Kidney epithelial cell (primary cell): ENCODE measurements around the gene TBC1D22B. TPM values are rescaled to one million over a fixed set of nuclear protein-coding genes. Genes with fewer than 3 reads are reported as not detected.

ENCODE experiments used
- DNase-seq: peaks from one replicate; pipeline ENCODE4 v3.0.0-alpha.2; 2010; ENCODE audit warnings: low read depth
- H3K27me3 ChIP-seq: 2 replicates; pipeline ENCODE4 v1.6.0; 2011; ENCODE audit warnings: low read length; ENCODE audit not compliant: control insufficient read depth, insufficient read depth
- H3K36me3 ChIP-seq: 2 replicates; pipeline ENCODE4 v1.5.1; 2011; ENCODE audit warnings: low read length; ENCODE audit not compliant: control insufficient read depth, insufficient read depth
- H3K4me3 ChIP-seq: 2 replicates; pipeline ENCODE4 v1.5.1; 2011; ENCODE audit warnings: low read depth, mild to moderate bottlenecking, control low read depth, low read length
- total RNA-seq: library from RNA; depleted of rRNA; stranded (reverse); fragments of >200 nt; gene quantifications from 2 replicates; pipeline ENCODE4 v1.2.3, GENCODE V29; 2015
- TF ChIP-seq, protein P1 (sequence below): IDR thresholded peaks from 2 replicates; pipeline ENCODE4 v1.5.1; 2011; ENCODE audit warnings: mild to moderate bottlenecking, moderate library complexity, low read length, control low read depth, inconsistent platforms; ENCODE audit not compliant: insufficient read depth, poor library complexity, severe bottlenecking

TBC1D22B gene
- total RNA-seq, 1 donor from 2014 or later = 12.7 TPM

DNA sequence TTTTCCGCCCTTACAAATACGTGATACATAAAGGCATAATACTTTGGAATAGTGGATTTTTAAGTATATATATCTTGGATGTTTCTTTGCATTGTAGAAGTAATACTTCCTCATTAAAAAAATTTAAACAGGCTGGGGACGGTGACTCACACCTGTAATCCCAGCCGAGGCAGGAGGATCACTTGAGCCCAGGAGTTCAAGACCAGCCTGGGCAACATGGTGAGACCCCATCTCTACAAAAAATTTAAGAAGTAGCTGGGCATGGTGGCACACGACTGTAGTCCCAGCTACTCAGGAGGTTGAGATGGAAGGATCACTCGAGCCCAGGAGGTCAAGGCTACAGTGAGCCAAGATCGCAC, 57.6 kb downstream of the TBC1D22B start:
- Histone ChIP-seq H3K4me3 (no peak overlapping the region), H3K36me3 (peaks cover 5% of the 10 kb centered on the region), H3K27me3 (no peaks in the 10 kb centered on the region)
- no peak for DNase-seq
- TF ChIP-seq, protein P1, sequence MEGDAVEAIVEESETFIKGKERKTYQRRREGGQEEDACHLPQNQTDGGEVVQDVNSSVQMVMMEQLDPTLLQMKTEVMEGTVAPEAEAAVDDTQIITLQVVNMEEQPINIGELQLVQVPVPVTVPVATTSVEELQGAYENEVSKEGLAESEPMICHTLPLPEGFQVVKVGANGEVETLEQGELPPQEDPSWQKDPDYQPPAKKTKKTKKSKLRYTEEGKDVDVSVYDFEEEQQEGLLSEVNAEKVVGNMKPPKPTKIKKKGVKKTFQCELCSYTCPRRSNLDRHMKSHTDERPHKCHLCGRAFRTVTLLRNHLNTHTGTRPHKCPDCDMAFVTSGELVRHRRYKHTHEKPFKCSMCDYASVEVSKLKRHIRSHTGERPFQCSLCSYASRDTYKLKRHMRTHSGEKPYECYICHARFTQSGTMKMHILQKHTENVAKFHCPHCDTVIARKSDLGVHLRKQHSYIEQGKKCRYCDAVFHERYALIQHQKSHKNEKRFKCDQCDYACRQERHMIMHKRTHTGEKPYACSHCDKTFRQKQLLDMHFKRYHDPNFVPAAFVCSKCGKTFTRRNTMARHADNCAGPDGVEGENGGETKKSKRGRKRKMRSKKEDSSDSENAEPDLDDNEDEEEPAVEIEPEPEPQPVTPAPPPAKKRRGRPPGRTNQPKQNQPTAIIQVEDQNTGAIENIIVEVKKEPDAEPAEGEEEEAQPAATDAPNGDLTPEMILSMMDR = no peak

DNA sequence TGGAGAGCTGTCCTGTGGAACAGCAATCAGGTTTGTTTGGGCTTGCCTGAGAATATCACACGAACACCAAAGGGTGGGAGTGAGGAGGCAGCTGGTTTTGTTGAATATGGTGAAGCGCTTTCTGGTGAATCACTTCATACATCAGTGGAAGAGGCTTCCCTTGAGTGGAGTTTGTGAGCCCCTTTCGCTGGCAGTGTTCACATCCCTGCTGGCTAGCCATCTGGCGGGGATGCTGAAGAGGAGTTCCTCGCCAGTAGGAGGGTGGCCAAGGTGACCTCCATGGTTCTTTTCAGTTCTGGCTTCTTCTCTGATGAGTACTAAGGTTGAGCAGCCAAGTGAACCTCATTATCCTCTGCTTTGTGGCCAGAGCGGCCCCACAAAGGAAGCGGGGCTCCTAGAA, 58.5 kb downstream of the TBC1D22B start:
- no peak for DNase-seq
- Histone ChIP-seq H3K27me3 (no peaks in the 10 kb centered on the region), H3K4me3 (no peak overlapping the region), H3K36me3 (peaks cover 5% of the 10 kb centered on the region)
- TF ChIP-seq, protein P1 = no peak

DNA sequence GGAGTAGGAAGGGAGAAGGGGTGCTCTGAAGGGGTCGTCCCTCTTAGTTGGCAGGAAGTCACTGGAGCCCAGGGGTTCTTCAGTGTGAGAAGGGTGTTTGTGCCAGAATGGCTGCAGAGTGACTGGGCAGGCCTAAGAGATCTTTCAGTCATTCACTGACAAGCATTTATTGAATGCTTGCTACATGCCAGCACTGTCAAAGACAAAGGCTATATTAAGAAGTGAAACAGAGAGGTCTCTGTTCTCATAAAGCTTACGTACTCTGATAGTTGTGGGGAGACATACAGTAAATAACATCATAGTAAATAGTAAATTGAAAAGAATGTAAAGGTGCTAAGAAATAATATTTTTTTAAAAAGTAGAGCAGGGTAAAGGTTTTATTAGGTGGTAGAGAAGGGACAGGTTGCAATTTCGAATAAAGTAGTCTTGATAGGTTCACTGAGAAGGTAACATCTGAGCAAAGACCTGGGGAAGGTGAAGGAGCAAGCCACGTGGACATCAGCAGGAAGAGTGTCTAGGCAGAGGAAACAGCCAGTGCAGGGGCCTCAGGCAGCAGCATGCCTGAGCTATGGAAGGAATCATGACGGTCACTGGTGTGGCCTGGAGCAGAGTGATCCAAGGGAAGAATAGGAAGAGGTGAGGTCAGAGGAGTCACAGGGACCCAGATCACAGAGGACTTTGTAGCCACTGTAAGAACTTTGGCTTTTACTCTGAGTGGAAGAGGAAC, 59.9 kb downstream of the TBC1D22B start:
- Histone ChIP-seq H3K4me3 (no peak overlapping the region), H3K27me3 (no peaks in the 10 kb centered on the region), H3K36me3 (peaks cover 5% of the 10 kb centered on the region)
- TF ChIP-seq, protein P1 = no peak
- no peak for DNase-seq

DNA sequence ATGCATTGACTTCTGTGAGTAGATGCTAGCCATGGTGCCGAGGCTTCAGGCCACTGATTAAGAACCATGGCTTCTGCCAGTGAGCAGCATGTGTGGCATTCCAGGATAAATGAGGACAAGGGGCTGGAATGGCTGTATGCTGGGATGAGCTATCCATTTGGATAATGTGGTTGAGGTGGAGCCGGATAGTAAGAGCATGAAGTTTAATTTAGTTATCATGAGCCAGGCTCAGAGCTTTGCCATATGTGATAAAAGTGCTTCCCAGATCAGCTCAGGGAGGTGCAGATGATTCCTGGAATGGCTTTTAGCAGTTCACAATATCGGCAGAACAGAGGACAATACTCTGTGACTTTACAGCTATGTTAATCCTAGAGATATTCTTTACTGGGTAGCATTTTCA, 61.6 kb downstream of the TBC1D22B start:
- TF ChIP-seq, protein P1 = no peak
- DNase-seq = no peak
- peaks cover 5% of the 10 kb centered on the region for H3K36me3 ChIP-seq
- no peak overlapping the region for H3K4me3 ChIP-seq
- no peaks in the 10 kb centered on the region for H3K27me3 ChIP-seq

DNA sequence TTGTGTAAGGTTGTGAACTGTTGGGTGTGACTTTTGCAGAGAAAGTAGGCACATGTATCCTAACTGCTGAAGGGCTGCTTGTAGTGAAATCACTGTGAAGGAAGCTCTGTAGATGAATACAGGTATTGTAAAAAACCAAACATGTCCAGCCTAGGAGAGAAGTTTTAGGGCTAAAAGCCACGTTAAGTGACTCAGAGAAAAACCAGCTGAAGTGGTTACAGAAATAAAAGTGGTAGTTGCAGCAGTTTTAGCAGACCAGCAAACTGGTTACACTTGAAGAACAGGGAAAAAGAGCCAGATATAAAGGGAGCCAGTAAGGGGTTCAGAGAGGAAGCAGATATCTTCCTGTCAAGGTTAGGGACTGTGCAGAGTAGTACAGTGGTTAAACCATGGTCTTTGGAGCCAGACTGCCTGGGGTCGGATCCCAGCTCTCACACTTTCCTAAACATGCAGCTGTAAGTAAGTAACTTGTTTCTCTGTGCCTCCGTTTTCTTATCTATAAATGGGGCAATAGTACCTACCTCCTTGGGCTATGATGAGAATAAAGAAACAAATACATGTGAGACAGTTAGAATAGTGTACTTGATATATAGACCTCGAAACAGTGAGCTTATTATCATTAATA, 62.4 kb downstream of the TBC1D22B start:
- peaks cover 5% of the 10 kb centered on the region for H3K36me3 ChIP-seq
- TF ChIP-seq, protein P1 = no peak
- DNase-seq = no peak

More for the DNA sequence above, 62.4 kb downstream of the TBC1D22B start:
- Histone ChIP-seq H3K4me3 (no peak overlapping the region), H3K27me3 (no peaks in the 10 kb centered on the region)
